Measurements from ENCODE around the gene PTTG2. TPM values are rescaled to one million over a fixed set of nuclear protein-coding genes. Genes with fewer than 3 reads are reported as not detected.
A peak's percentile ranks its signal among the peaks of the same experiment; 100 is the strongest.

PTTG2 gene
- total and polyA plus RNA-seq, 5 donors from 2014 or later: 2.0 TPM; not detected in 4

DNA sequence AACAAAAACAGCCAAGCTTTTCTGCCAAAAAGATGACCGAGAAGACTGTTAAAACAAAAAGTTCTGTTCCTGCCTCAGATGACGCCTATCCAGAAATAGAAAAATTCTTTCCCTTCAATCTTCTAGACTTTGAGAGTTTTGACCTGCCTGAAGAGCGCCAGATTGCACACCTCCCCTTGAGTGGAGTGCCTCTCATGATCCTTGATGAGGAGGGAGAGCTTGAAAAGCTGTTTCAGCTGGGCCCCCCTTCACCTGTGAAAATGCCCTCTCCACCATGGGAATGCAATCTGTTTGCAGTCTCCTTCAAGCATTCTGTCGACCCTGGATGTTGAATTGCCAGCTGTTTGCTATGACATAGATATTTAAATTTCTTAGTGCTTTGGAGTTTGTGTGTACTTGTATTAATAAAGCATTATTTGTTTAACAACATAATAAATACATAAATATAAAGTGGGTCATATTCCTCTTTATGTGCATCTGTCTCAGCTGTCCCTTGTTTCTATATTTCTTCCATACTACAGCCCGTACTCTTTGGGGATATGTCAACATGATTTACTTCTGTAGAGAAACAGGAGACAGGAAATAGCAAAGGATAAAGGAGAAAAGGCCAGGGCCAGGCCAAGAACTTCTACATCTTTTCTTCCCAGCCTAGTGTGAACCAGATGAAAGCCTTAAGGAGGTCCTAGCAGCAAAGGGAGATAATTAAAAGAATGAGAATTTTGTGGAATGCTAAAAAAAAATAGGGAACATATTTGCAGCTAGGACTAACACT, 667 bp downstream of the PTTG2 start:
- Mint-ChIP-seq H3K36me3 (peaks cover 11% of the 10 kb centered on the region), H3K27ac (no peak overlapping the region), H3K4me1 (peaks cover 2 to 15% (median 11%) of the 10 kb centered on the region in 4 donors), H3K4me3 (no peak overlapping the region), H3K9me3 (peaks cover 0 to 2% (median 0%) of the 10 kb centered on the region in 7 donors), H3K27me3 (no peaks in the 10 kb centered on the region)
- Histone ChIP-seq H3K36me3 (ENCODE audit: control insufficient read depth, insufficient read depth, low read length) (no peaks in the 10 kb centered on the region), H3K4me3 (ENCODE audit: low read depth, low read length) (no peak overlapping the region), H3K9me3 (ENCODE audit: control insufficient read depth in 2 of 2, low read length in 2 of 2) (no peaks in the 10 kb centered on the region), H3K4me1 (ENCODE audit: control insufficient read depth, insufficient read depth, low read length, poor library complexity, severe bottlenecking) (no peaks in the 10 kb centered on the region), H3K27ac (ENCODE audit: insufficient read depth, low read length, poor library complexity, severe bottlenecking) (no peak overlapping the region), H3K27me3 (ENCODE audit: control insufficient read depth, insufficient read depth, low read length) (no peaks in the 10 kb centered on the region)
- DNase-seq: no peak
- ATAC-seq (ENCODE audit: low read depth in 2 of 2): no peak

DNA sequence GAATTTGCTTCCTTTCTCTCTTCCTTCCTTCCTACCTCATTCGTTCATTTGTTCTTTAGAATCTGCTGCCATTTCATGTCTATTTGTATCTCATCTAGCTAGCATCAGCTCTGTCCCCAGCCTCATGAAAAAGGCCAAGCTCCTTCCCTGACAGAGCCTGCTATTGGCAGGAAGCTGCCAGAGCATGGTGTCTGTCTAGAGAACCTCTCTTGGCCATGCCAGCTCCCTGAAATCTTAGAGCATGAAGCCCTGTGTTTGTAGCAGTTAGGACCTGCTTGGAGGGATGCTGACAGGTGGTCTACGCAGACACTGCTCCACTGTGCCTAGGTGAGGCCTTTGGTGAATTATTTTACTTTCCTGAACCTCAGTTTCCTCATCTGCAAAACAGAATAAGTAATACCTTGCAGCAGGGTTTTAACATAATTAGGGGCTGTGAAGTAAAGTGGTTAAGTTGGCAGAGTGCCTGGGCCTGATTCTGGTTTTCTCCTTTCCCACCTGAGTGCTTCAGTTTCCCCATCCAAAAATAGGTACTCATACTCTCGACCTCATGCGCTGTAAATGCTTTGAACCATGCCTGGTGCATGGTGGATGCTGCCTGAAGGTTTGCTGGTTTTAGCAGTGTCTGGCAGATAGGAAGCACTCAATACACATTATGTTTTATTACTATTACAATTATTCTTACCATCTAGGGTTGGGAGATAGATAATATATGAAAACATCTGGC, 4.7 kb downstream of the PTTG2 start:
- Histone ChIP-seq H3K27ac (ENCODE audit: insufficient read depth, low read length, poor library complexity, severe bottlenecking) (no peak overlapping the region), H3K36me3 (ENCODE audit: control insufficient read depth, insufficient read depth, low read length) (no peaks in the 10 kb centered on the region), H3K27me3 (ENCODE audit: control insufficient read depth, insufficient read depth, low read length) (no peaks in the 10 kb centered on the region), H3K4me3 (ENCODE audit: low read depth, low read length) (no peak overlapping the region), H3K9me3 (ENCODE audit: control insufficient read depth in 2 of 2, low read length in 2 of 2) (no peaks in the 10 kb centered on the region), H3K4me1 (ENCODE audit: control insufficient read depth, insufficient read depth, low read length, poor library complexity, severe bottlenecking) (no peaks in the 10 kb centered on the region)
- Mint-ChIP-seq H3K27me3 (no peaks in the 10 kb centered on the region), H3K36me3 (peaks cover 13% of the 10 kb centered on the region), H3K4me1 (peaks cover 4 to 19% (median 13%) of the 10 kb centered on the region in 4 donors), H3K9me3 (peaks cover 0 to 2% (median 0%) of the 10 kb centered on the region in 7 donors), H3K27ac (peak overlapping the region in 2 of 3 donors; percentile 20 to 51), H3K4me3 (no peak overlapping the region)
- no peak for ATAC-seq (ENCODE audit: low read depth in 2 of 2)
- no peak for DNase-seq

DNA sequence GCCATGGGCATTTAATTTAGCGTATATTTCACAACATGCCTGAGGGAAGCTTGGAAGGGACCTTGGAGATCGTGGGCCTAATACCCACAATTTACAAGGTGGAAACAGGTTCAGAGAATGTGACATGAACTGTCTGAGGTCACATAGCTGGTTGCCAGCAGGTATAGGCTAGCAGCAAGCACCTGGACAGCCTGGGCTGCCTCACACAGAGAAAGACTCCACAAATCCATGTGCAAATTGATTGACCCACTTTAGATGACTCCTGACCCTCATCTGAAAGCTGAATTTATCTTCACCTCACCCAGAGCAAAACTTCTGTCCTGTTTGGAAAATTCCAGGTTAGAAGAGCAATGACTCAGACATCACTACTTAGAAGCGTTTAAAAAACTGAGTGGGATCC, 5.8 kb downstream of the PTTG2 start:
- H3K36me3 Mint-ChIP-seq: peaks cover 13% of the 10 kb centered on the region
- no peaks in the 10 kb centered on the region for H3K27me3 Mint-ChIP-seq
- H3K27ac Mint-ChIP-seq: no peak overlapping the region
- Histone ChIP-seq H3K27ac (ENCODE audit: insufficient read depth, low read length, poor library complexity, severe bottlenecking) (no peak overlapping the region), H3K27me3 (ENCODE audit: control insufficient read depth, insufficient read depth, low read length) (no peaks in the 10 kb centered on the region), H3K4me1 (ENCODE audit: control insufficient read depth, insufficient read depth, low read length, poor library complexity, severe bottlenecking) (no peaks in the 10 kb centered on the region), H3K4me3 (ENCODE audit: low read depth, low read length) (no peak overlapping the region), H3K9me3 (ENCODE audit: control insufficient read depth in 2 of 2, low read length in 2 of 2) (no peaks in the 10 kb centered on the region), H3K36me3 (ENCODE audit: control insufficient read depth, insufficient read depth, low read length) (no peaks in the 10 kb centered on the region)
- H3K4me1 Mint-ChIP-seq: peaks cover 4 to 27% (median 18%) of the 10 kb centered on the region in 4 donors
- DNase-seq (no peak), ATAC-seq (ENCODE audit: low read depth in 2 of 2) (no peak)
- H3K4me3 Mint-ChIP-seq: no peak overlapping the region
- H3K9me3 Mint-ChIP-seq: peaks cover 0 to 2% (median 0%) of the 10 kb centered on the region in 7 donors

DNA sequence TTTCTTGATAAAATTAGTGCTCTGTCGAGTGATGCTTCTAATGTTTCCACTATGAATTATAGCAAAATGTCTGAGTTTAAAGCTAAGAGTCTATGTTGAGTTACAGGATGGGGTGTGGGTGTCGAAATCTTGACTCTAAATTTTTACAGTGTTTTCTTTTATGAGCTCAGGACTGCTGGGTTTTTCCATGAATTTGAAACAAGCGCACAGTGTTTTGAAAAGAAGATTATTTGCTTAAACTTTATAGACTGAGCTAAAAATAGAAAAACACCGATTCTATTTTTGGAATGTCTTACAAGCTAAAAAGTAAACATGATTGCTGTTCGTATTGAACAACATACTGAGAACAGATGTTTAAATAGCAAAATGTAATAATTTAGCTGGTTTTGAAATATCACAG, 7.5 kb downstream of the PTTG2 start:
- Mint-ChIP-seq H3K4me3 (no peak overlapping the region), H3K27me3 (no peaks in the 10 kb centered on the region), H3K36me3 (peaks cover 13% of the 10 kb centered on the region), H3K27ac (peak overlapping the region in 1 of 3 donors; percentile 10), H3K4me1 (peaks cover 4 to 27% (median 15%) of the 10 kb centered on the region in 4 donors), H3K9me3 (peaks cover 0 to 2% (median 0%) of the 10 kb centered on the region in 7 donors)
- H3K4me3 ChIP-seq (ENCODE audit: low read depth, low read length): no peak overlapping the region
- no peaks in the 10 kb centered on the region for H3K27me3 ChIP-seq (ENCODE audit: control insufficient read depth, insufficient read depth, low read length)
- DNase-seq (no peak), ATAC-seq (ENCODE audit: low read depth in 2 of 2) (no peak)
- H3K27ac ChIP-seq (ENCODE audit: insufficient read depth, low read length, poor library complexity, severe bottlenecking): no peak overlapping the region
- H3K4me1 ChIP-seq (ENCODE audit: control insufficient read depth, insufficient read depth, low read length, poor library complexity, severe bottlenecking): no peaks in the 10 kb centered on the region
- H3K36me3 ChIP-seq (ENCODE audit: control insufficient read depth, insufficient read depth, low read length): no peaks in the 10 kb centered on the region
- H3K9me3 ChIP-seq (ENCODE audit: control insufficient read depth in 2 of 2, low read length in 2 of 2): no peaks in the 10 kb centered on the region

DNA sequence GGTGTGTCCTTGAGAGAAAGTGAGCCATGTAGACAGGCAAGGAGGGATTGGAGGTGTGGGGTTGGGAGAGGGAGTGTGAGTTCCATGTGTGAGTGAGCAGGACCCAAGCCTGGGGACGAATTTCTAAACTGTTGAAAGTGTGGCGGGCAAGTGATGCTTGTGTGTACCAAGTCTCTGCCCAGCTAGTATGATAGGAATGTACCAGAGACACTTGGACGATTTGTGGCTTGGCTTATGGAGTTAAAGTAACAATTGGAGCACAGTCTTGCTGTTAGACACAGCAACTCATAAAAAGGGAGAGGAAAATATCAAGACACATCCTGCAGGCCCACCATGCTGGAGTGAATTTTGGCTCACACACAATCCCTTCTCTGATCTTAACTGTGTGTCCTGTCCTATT, 8.5 kb downstream of the PTTG2 start:
- Histone ChIP-seq H3K27me3 (ENCODE audit: control insufficient read depth, insufficient read depth, low read length) (no peaks in the 10 kb centered on the region), H3K9me3 (ENCODE audit: control insufficient read depth in 2 of 2, low read length in 2 of 2) (no peaks in the 10 kb centered on the region), H3K27ac (ENCODE audit: insufficient read depth, low read length, poor library complexity, severe bottlenecking) (no peak overlapping the region), H3K36me3 (ENCODE audit: control insufficient read depth, insufficient read depth, low read length) (no peaks in the 10 kb centered on the region), H3K4me3 (ENCODE audit: low read depth, low read length) (no peak overlapping the region), H3K4me1 (ENCODE audit: control insufficient read depth, insufficient read depth, low read length, poor library complexity, severe bottlenecking) (no peaks in the 10 kb centered on the region)
- DNase-seq (no peak), ATAC-seq (ENCODE audit: low read depth in 2 of 2) (no peak)
- Mint-ChIP-seq H3K9me3 (peaks cover 0 to 2% (median 0%) of the 10 kb centered on the region in 7 donors), H3K4me3 (peak overlapping the region in 1 of 4 donors; percentile 27), H3K4me1 (peaks cover 4 to 26% (median 15%) of the 10 kb centered on the region in 4 donors), H3K27ac (peak overlapping the region in 2 of 3 donors; percentile 26 to 30), H3K27me3 (no peaks in the 10 kb centered on the region), H3K36me3 (peaks cover 13% of the 10 kb centered on the region)

DNA sequence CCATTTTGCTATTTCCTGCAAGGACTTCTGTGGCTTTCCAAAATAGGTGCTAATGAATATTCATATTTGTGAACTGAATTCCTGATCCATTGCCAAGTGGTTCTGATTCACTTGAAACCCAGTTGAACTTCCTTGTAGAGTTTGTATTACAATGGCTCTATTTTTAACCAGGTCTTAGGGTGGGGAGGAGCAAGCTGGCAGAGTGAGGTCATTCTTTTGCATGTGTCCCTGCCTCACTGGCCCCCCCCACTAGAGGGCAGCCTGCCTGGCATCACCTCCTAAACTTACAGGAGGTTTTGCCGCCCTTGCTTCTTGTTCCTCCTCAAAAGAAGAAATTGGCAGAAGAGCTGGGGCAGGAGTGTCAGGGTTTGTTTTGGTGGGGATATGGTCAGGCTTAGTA, 10.5 kb downstream of the PTTG2 start:
- Histone ChIP-seq H3K4me1 (ENCODE audit: control insufficient read depth, insufficient read depth, low read length, poor library complexity, severe bottlenecking) (no peaks in the 10 kb centered on the region), H3K4me3 (ENCODE audit: low read depth, low read length) (no peak overlapping the region), H3K27ac (ENCODE audit: insufficient read depth, low read length, poor library complexity, severe bottlenecking) (no peak overlapping the region), H3K27me3 (ENCODE audit: control insufficient read depth, insufficient read depth, low read length) (no peaks in the 10 kb centered on the region), H3K9me3 (ENCODE audit: control insufficient read depth in 2 of 2, low read length in 2 of 2) (no peaks in the 10 kb centered on the region), H3K36me3 (ENCODE audit: control insufficient read depth, insufficient read depth, low read length) (no peaks in the 10 kb centered on the region)
- peaks cover 0 to 13% (median 11%) of the 10 kb centered on the region in 4 donors for H3K4me1 Mint-ChIP-seq
- no peaks in the 10 kb centered on the region for H3K27me3 Mint-ChIP-seq
- H3K36me3 Mint-ChIP-seq: peaks cover 10% of the 10 kb centered on the region
- peak; percentile 15 to 68 (median 48) for DNase-seq
- H3K4me3 Mint-ChIP-seq: no peak overlapping the region
- H3K27ac Mint-ChIP-seq: no peak overlapping the region
- ATAC-seq (ENCODE audit: low read depth in 2 of 2): peak; percentile 76 to 91
- peaks cover 0 to 2% (median 0%) of the 10 kb centered on the region in 7 donors for H3K9me3 Mint-ChIP-seq

DNA sequence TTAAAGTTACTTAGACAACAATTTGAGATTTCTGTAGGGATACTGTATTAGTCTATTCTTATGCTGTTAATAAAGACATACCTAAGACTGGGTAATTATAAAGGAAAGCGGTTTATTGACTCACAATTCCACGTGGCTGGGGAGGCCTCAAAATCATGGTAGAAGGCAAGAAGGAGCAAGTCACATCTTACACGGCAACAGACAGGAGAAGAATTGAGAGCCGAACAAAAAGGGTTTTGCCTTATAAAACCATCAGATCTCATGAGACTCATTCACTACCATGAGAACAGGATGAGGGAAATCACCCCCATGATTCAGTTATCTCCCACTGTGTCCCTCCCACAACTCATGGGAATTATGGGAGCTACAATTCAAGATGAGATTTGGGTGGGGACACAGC, 11.0 kb downstream of the PTTG2 start:
- Histone ChIP-seq H3K27ac (ENCODE audit: insufficient read depth, low read length, poor library complexity, severe bottlenecking) (no peak overlapping the region), H3K36me3 (ENCODE audit: control insufficient read depth, insufficient read depth, low read length) (no peaks in the 10 kb centered on the region), H3K4me1 (ENCODE audit: control insufficient read depth, insufficient read depth, low read length, poor library complexity, severe bottlenecking) (no peaks in the 10 kb centered on the region), H3K9me3 (ENCODE audit: control insufficient read depth in 2 of 2, low read length in 2 of 2) (no peaks in the 10 kb centered on the region), H3K4me3 (ENCODE audit: low read depth, low read length) (no peak overlapping the region), H3K27me3 (ENCODE audit: control insufficient read depth, insufficient read depth, low read length) (no peaks in the 10 kb centered on the region)
- Mint-ChIP-seq H3K9me3 (peaks cover 0 to 2% (median 0%) of the 10 kb centered on the region in 7 donors), H3K27me3 (no peaks in the 10 kb centered on the region), H3K4me3 (no peak overlapping the region), H3K36me3 (peaks cover 8% of the 10 kb centered on the region), H3K27ac (no peak overlapping the region), H3K4me1 (peaks cover 0 to 18% (median 10%) of the 10 kb centered on the region in 4 donors)
- DNase-seq (no peak), ATAC-seq (ENCODE audit: low read depth in 2 of 2) (no peak)
